ENCODE results near the gene PREX1.

The PREX1 gene

GRCh38 chr20:48632017-48632824 is 195.6 kb downstream of the PREX1 start:
- Histone ChIP-seq H3K4me1 (ENCODE audit: low read depth, poor library complexity, severe bottlenecking) (no peaks in the 10 kb centered on the region), H3K9ac (no peak overlapping the region), H3K36me3 (ENCODE audit: insufficient read depth) (no peaks in the 10 kb centered on the region), H4K20me1 (ENCODE audit: insufficient read depth) (no peaks in the 10 kb centered on the region), H2AFZ (ENCODE audit: low read depth) (no peak overlapping the region), H3K79me2 (ENCODE audit: insufficient read depth, low read depth) (no peaks in the 10 kb centered on the region), H3K4me3 (IDR thresholded peaks at IDR 0.05; ENCODE audit: insufficient read depth, low read depth, low read length) (no peak overlapping the region), H3K27ac (no peak overlapping the region), H3K4me2 (no peak overlapping the region), H3K27me3 (ENCODE audit: insufficient read depth, low read depth) (peaks cover 35% of the 10 kb centered on the region; the same call in 1 of the 2 replicates)
- TF ChIP-seq CTCF (conservative IDR thresholded peaks at IDR 0.05; ENCODE audit: low read depth, low read length) = no peak

GRCh38 chr20:48631114-48632016 is 196.4 kb downstream of the PREX1 start:
- no peaks in the 10 kb centered on the region for H3K79me2 ChIP-seq (ENCODE audit: insufficient read depth, low read depth)
- no peak for TF ChIP-seq CTCF (conservative IDR thresholded peaks at IDR 0.05; ENCODE audit: low read depth, low read length)
- no peak overlapping the region for H3K4me3 ChIP-seq (IDR thresholded peaks at IDR 0.05; ENCODE audit: insufficient read depth, low read depth, low read length)
- no peaks in the 10 kb centered on the region for H3K4me1 ChIP-seq (ENCODE audit: low read depth, poor library complexity, severe bottlenecking)
- H4K20me1 ChIP-seq (ENCODE audit: insufficient read depth) = no peaks in the 10 kb centered on the region
- H3K27me3 ChIP-seq (ENCODE audit: insufficient read depth, low read depth) = peaks cover 35% of the 10 kb centered on the region; the same call in 1 of the 2 replicates
- H3K9ac ChIP-seq = no peak overlapping the region
- H3K4me2 ChIP-seq = no peak overlapping the region
- H2AFZ ChIP-seq (ENCODE audit: low read depth) = no peak overlapping the region
- H3K27ac ChIP-seq = no peak overlapping the region
- H3K36me3 ChIP-seq (ENCODE audit: insufficient read depth) = no peaks in the 10 kb centered on the region

GRCh38 chr20:48630342-48631075 is 197.3 kb downstream of the PREX1 start:
- Histone ChIP-seq H3K27ac (no peak overlapping the region), H3K27me3 (ENCODE audit: insufficient read depth, low read depth) (peaks cover 40% of the 10 kb centered on the region; the same call in 1 of the 2 replicates), H4K20me1 (ENCODE audit: insufficient read depth) (no peaks in the 10 kb centered on the region), H3K9ac (no peak overlapping the region), H3K4me1 (ENCODE audit: low read depth, poor library complexity, severe bottlenecking) (no peaks in the 10 kb centered on the region), H3K36me3 (ENCODE audit: insufficient read depth) (no peaks in the 10 kb centered on the region), H3K4me3 (IDR thresholded peaks at IDR 0.05; ENCODE audit: insufficient read depth, low read depth, low read length) (no peak overlapping the region), H2AFZ (ENCODE audit: low read depth) (no peak overlapping the region), H3K4me2 (no peak overlapping the region), H3K79me2 (ENCODE audit: insufficient read depth, low read depth) (no peaks in the 10 kb centered on the region)
- no peak for TF ChIP-seq CTCF (conservative IDR thresholded peaks at IDR 0.05; ENCODE audit: low read depth, low read length)

- no peaks in the 10 kb centered on the region for H3K36me3 ChIP-seq (ENCODE audit: insufficient read depth)
- H3K27ac ChIP-seq = no peak overlapping the region
- H3K79me2 ChIP-seq (ENCODE audit: insufficient read depth, low read depth) = no peaks in the 10 kb centered on the region
- peaks cover 40% of the 10 kb centered on the region; the same call in 1 of the 2 replicates for H3K27me3 ChIP-seq (ENCODE audit: insufficient read depth, low read depth)
- no peaks in the 10 kb centered on the region for H3K4me1 ChIP-seq (ENCODE audit: low read depth, poor library complexity, severe bottlenecking)
- H3K4me3 ChIP-seq (IDR thresholded peaks at IDR 0.05; ENCODE audit: insufficient read depth, low read depth, low read length) = no peak overlapping the region
- TF ChIP-seq CTCF (conservative IDR thresholded peaks at IDR 0.05; ENCODE audit: low read depth, low read length) = no peak
- H3K4me2 ChIP-seq = no peak overlapping the region
- H4K20me1 ChIP-seq (ENCODE audit: insufficient read depth) = no peaks in the 10 kb centered on the region
- no peak overlapping the region for H2AFZ ChIP-seq (ENCODE audit: low read depth)
- no peak overlapping the region for H3K9ac ChIP-seq
Measured at GRCh38 chr20:48629960-48630315, 197.9 kb downstream of the PREX1 start.
